H7 (cell line): ENCODE results near the gene HMOX2. TPM values are rescaled to one million over a fixed set of nuclear protein-coding genes. Genes with fewer than 3 reads are reported as not detected.

Source experiments
- DNase-seq: peaks from one replicate; pipeline ENCODE4 v3.0.0; 2012
- H3K27me3 ChIP-seq: 2 replicates; pipeline ENCODE4 v1.6.0; 2011; ENCODE audit warnings: mild to moderate bottlenecking, low read length; ENCODE audit not compliant: control insufficient read depth, insufficient read depth
- H3K36me3 ChIP-seq: replicated peaks from 2 replicates; pipeline ENCODE4 v1.5.1; 2011; ENCODE audit warnings: low read length; ENCODE audit not compliant: control insufficient read depth, insufficient read depth
- H3K4me3 ChIP-seq: 2 replicates; pipeline ENCODE4 v1.5.1; 2011; ENCODE audit warnings: low read depth, mild to moderate bottlenecking, control low read depth, low read length, moderate library complexity; ENCODE audit not compliant: insufficient read depth
- total RNA-seq: library from RNA; depleted of rRNA; stranded (reverse); fragments of >200 nt; shearing (Covaris generic); gene quantifications from 2 replicates; pipeline ENCODE4 v1.2.3, GENCODE V29; 2014

The HMOX2 gene
- total RNA-seq, 1 experiment from 2014 or later = 54.1 TPM

GRCh38 chr16:4535627-4536108 is 59.5 kb downstream of the HMOX2 start:
- Histone ChIP-seq H3K36me3 (peaks cover 11% of the 10 kb centered on the region), H3K4me3 (no peak overlapping the region)

GRCh38 chr16:4536391-4537106 is 60.4 kb downstream of the HMOX2 start:
- DNase-seq = no peak
- peaks cover 3% of the 10 kb centered on the region; the same call in 1 of the 2 replicates for H3K27me3 ChIP-seq
- peaks cover 11% of the 10 kb centered on the region for H3K36me3 ChIP-seq
- H3K4me3 ChIP-seq = no peak overlapping the region

More at GRCh38 chr16:4535627-4536108, 59.5 kb downstream of the HMOX2 start:
- DNase-seq = peak; percentile 6
- H3K27me3 ChIP-seq = peaks cover 3% of the 10 kb centered on the region; the same call in 1 of the 2 replicates

DNA sequence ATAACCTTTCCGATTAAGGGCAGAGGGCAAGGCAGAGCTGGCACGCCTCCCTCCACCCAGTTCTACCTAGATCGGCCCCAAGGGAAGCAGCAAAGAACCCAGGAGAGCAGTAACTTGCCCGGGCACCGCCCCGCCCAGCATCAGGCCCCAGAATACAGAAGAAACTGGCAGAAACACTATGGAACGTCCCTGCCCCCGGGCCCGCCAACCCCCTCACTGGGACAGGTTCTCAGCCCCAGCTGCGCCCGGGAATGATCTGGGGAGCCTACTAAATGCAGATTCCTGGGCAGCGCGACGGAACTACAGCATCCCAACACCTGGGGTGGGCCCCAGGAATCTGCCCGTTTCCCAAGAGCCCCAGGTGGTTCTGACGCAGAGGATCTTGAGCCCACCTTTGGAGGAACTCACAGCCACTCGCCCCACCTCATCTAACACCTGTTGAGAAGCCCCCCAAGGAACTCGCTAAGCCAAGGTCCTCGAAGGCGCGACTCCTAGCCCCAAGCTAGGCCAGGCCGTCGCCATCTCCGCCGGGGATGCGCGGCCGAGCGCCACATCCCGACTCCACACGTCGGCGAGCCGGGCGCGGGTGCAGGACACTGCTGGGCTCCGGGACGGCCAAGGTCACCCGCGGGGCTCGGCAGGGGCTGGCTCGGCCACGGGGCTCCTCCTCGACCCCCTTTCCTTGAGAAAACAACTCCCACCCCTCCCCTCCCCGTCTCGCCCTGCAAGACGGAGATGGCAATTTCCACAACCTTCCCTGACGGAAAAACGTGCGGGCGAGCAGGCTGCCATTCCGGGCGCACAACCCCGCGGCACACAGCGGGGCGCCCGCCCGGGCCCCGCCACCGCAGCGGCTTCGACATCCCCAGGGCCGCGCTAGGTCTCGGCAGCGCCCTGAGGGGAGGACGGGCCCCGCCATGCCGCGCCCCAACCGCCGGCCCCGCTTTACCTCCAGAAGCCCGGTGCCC is 61.5 kb downstream of the HMOX2 start:
- H3K4me3 ChIP-seq = peak overlapping the region; percentile 88
- peaks cover 7% of the 10 kb centered on the region for H3K36me3 ChIP-seq
- peak; percentile 77 for DNase-seq
- peaks cover 3% of the 10 kb centered on the region; the same call in 1 of the 2 replicates for H3K27me3 ChIP-seq

DNA sequence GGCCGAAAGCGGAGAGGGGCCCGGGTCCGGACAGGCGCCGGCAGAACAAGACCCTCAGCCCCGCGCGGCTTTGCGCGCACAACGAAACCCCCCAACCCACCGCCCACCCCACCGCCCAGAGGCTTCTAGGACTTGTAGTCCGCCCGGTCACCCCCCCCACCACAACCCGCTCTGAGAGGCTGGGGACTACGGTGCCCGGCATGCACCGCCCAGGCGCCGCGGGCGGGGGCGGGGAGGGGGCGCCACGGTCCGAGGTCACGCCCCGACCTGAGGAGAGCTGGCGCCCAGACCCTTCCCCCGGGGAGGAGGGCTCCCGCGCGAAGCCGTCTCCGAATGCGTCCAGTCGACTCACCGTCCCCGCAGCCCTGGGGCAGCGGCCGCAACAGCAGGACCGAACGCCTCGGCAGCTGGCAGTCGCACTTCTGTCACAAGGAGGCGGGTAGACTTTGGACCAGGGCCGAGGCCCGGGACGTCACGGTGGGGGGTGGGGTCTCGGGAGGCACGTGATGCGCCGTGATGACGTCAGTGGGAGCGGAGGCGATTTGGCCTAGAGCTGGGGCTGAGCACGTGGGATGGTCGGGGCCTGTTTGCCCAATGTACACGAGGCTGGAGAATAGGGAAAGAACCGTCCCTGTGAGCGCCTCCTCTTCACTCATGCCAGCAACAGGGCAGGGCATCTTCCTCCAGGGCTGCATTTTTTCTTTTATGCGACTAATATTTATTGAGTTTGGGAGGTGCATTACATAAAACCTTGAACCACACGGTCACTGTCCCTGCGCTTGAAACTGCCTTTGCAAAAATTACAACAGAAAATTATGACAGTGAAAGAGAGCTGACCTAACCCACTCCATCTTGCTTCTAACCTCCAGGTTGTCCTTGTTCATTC is 62.4 kb downstream of the HMOX2 start, which contains the start of gene CDIP1:
CDIP1 (minus strand) TSS at position 424 of the 886 bp plus-strand sequence. CDS start 24,643 bp downstream, outside the sequence.
- Histone ChIP-seq H3K36me3 (peaks cover 3% of the 10 kb centered on the region), H3K27me3 (peaks cover 3% of the 10 kb centered on the region; the same call in 1 of the 2 replicates), H3K4me3 (peak within 1 kb of the TSS; percentile 88)
- peak; percentile 97 for DNase-seq

GRCh38 chr16:4539716-4540284 is 63.6 kb downstream of the HMOX2 start:
- no peak for DNase-seq
- no peak overlapping the region for H3K4me3 ChIP-seq
- H3K36me3 ChIP-seq = peaks cover 3% of the 10 kb centered on the region
- H3K27me3 ChIP-seq = peaks cover 3% of the 10 kb centered on the region; the same call in 1 of the 2 replicates

DNA sequence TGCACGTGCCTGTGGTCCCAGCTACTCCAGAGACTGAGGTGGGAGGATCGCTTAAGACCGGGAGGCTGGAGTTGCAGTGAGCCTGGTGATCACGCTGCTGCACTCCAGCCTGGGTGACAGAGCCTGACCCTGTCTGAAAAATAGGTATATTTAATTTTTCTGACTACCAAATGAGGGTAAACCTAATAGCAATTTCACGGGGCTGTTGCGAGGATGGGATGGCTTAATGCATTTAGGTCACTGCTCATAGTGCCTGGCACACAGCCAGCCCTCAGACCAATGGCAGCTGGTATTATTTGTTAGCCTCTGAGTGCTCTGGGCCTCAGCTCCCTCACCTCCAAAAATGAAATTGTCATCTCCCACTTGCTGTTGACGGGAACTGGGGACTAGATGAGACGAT is 68.3 kb downstream of the HMOX2 start:
- H3K36me3 ChIP-seq = no peaks in the 10 kb centered on the region
- peaks cover 3% of the 10 kb centered on the region; the same call in 1 of the 2 replicates for H3K27me3 ChIP-seq
- no peak for DNase-seq
- H3K4me3 ChIP-seq = no peak overlapping the region

GRCh38 chr16:4548124-4548523 is 71.9 kb downstream of the HMOX2 start:
- H3K36me3 ChIP-seq = no peaks in the 10 kb centered on the region
- no peaks in the 10 kb centered on the region for H3K27me3 ChIP-seq
- DNase-seq = no peak
- no peak overlapping the region for H3K4me3 ChIP-seq

GRCh38 chr16:4550591-4550990 is 74.4 kb downstream of the HMOX2 start:
- H3K27me3 ChIP-seq = no peaks in the 10 kb centered on the region
- no peak overlapping the region for H3K4me3 ChIP-seq
- DNase-seq = no peak

GRCh38 chr16:4552541-4552940 is 76.3 kb downstream of the HMOX2 start:
- Histone ChIP-seq H3K36me3 (no peaks in the 10 kb centered on the region), H3K4me3 (no peak overlapping the region), H3K27me3 (no peaks in the 10 kb centered on the region)
- DNase-seq = no peak

More at GRCh38 chr16:4550591-4550990, 74.4 kb downstream of the HMOX2 start:
- no peaks in the 10 kb centered on the region for H3K36me3 ChIP-seq

DNA sequence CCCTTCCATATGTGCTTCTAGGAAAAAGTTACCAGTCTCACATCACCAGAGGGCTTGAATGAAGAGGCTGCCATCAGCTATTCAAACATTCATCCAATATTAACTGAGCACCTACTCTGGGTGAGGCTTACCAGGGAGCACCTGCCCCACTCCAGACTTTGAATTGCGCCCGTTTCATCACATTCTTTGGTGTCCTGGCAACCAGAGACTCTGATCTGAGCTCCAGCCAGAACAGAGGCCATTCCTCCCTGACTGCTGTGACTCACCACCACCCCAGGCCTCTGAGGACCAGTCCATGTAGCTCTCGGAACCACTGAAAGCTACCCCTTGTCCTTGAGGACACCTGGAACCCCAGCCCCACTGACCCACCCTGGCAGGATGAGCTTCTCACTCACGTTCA is 79.9 kb downstream of the HMOX2 start, which contains the start of gene C16orf96:
C16orf96 (plus strand) TSS at position 229 of the 400 bp plus-strand sequence; CDS start at position 379, 150 bp downstream.
- no peak for DNase-seq
- no peak within 1 kb of the TSS for H3K4me3 ChIP-seq

DNA sequence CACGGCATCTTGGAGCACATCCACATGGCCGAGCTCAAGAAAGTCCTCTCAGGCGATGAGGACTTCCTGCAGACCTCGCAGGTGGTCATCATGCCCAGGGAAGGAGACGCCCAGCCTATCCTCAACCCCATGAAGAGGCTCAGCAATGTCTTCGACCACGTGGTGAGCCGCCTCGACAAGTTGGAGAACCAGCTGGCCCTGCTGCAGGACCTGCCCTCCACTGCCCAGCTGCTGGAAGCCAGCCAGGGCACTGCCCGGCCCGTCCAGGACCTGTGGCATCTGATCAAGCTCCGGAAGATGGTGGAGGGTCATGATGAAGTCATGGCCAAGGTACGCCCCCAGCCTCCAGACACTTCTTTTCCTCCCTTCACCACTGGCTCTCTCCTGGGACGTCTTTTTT is 80.4 kb downstream of the HMOX2 start:
- H3K36me3 ChIP-seq = no peaks in the 10 kb centered on the region
- H3K27me3 ChIP-seq = no peaks in the 10 kb centered on the region
- no peak for DNase-seq
- no peak overlapping the region for H3K4me3 ChIP-seq

More for the DNA sequence above, 79.9 kb downstream of the HMOX2 start, which contains the start of gene C16orf96:
- H3K27me3 ChIP-seq = no peaks in the 10 kb centered on the region
- no peaks in the 10 kb centered on the region for H3K36me3 ChIP-seq

DNA sequence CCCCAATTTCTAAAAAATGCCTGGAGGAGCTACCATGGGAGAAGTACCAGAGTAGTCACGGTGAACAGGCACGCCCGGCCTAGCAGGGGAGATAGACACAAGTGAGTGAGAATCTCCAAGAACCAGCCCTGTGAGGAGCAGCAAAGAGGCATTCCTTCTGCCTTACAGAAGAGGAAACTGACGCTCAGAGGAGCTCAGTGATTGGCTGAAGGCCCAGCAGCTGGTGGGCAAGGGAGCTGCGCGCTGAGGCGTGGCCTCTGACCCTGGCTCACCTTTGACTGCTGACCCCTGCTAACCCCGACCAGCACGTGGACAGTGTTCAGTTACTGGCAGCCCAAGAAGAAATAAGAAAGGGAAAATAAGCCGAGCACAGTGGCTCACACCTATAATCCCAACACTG is 81.8 kb downstream of the HMOX2 start:
- no peak overlapping the region for H3K4me3 ChIP-seq
- no peaks in the 10 kb centered on the region for H3K27me3 ChIP-seq
- H3K36me3 ChIP-seq = no peaks in the 10 kb centered on the region
- no peak for DNase-seq
